H9 (cell line): ENCODE data around the gene ACTL8. TPM values are rescaled to one million over a fixed set of nuclear protein-coding genes. Genes with fewer than 3 reads are reported as not detected.

Experiments
- DNase-seq: peaks from one replicate; pipeline ENCODE4 v3.0.0-alpha.2; 2017
- H2AFZ ChIP-seq: one replicate; pipeline ENCODE4 v1.6.1; 2013; ENCODE audit warnings: mild to moderate bottlenecking, low read length, control low read depth, moderate library complexity
- H2AK5ac ChIP-seq: 2 replicates; pipeline ENCODE4 v1.6.1; 2013; ENCODE audit warnings: low read length, control low read depth, mixed read lengths; ENCODE audit not compliant: insufficient read length
- H2BK120ac ChIP-seq: one replicate; pipeline ENCODE4 v1.6.1; 2013; ENCODE audit warnings: low read depth, mild to moderate bottlenecking, low read length, control low read depth, inconsistent platforms; ENCODE audit not compliant: poor library complexity, severe bottlenecking
- H2BK12ac ChIP-seq: 2 replicates; pipeline ENCODE4 v1.6.1; 2013; ENCODE audit warnings: low read length, control low read depth, mixed read lengths, low read depth; ENCODE audit not compliant: insufficient read length
- H2BK15ac ChIP-seq: 2 replicates; pipeline ENCODE4 v1.6.1; 2013; ENCODE audit warnings: low read depth, low read length, control low read depth
- H2BK20ac ChIP-seq: one replicate; pipeline ENCODE4 v1.6.1; 2013; ENCODE audit warnings: low read depth, mild to moderate bottlenecking, low read length, control low read depth, inconsistent platforms; ENCODE audit not compliant: poor library complexity, severe bottlenecking
- H2BK5ac ChIP-seq: 2 replicates; pipeline ENCODE4 v1.6.1; 2013; ENCODE audit warnings: low read length, control low read depth, mixed read lengths; ENCODE audit not compliant: insufficient read length
- H3K14ac ChIP-seq: 2 replicates; pipeline ENCODE4 v1.6.1; 2013; ENCODE audit warnings: low read length, control low read depth; ENCODE audit not compliant: insufficient read depth
- H3K18ac ChIP-seq: 2 replicates; pipeline ENCODE4 v1.6.1; 2013; ENCODE audit warnings: low read depth, mild to moderate bottlenecking, mixed read lengths, low read length, control low read depth; ENCODE audit not compliant: insufficient read length
- H3K23ac ChIP-seq: 2 replicates; pipeline ENCODE4 v1.6.1; 2013; ENCODE audit warnings: low read length, control low read depth, mixed read lengths, low read depth; ENCODE audit not compliant: insufficient read length
- H3K23me2 ChIP-seq: 2 replicates; pipeline ENCODE4 v1.6.1; 2013; ENCODE audit warnings: low read depth, mild to moderate bottlenecking, mixed read lengths, low read length, control low read depth; ENCODE audit not compliant: insufficient read length, poor library complexity, severe bottlenecking
- H3K27ac ChIP-seq: 2 replicates; pipeline ENCODE4 v1.5.1; 2013; ENCODE audit warnings: low read length, control low read depth, mixed read lengths, low read depth; ENCODE audit not compliant: insufficient read length
- H3K27me3 ChIP-seq: 2 replicates; pipeline ENCODE4 v1.6.1; 2013; ENCODE audit warnings: low read length, control low read depth, inconsistent platforms; ENCODE audit not compliant: insufficient read depth
- H3K4ac ChIP-seq: 2 replicates; pipeline ENCODE4 v1.6.1; 2013; ENCODE audit warnings: low read depth, mild to moderate bottlenecking, control low read depth, inconsistent platforms, low read length, moderate library complexity
- H3K4me1 ChIP-seq: 2 replicates; pipeline ENCODE4 v1.6.1; 2013; ENCODE audit warnings: low read length, control low read depth, inconsistent platforms; ENCODE audit not compliant: insufficient read depth
- H3K4me2 ChIP-seq: 2 replicates; pipeline ENCODE4 v1.6.1; 2013; ENCODE audit warnings: low read length, control low read depth, mixed read lengths; ENCODE audit not compliant: insufficient read length, insufficient read depth
- H3K56ac ChIP-seq: 2 replicates; pipeline ENCODE4 v1.6.1; 2013; ENCODE audit warnings: low read depth, mild to moderate bottlenecking, mixed read lengths, low read length, control low read depth; ENCODE audit not compliant: insufficient read length
- H3K79me1 ChIP-seq: 2 replicates; pipeline ENCODE4 v1.6.1; 2013; ENCODE audit warnings: low read depth, mild to moderate bottlenecking, moderate library complexity, low read length, control low read depth, inconsistent platforms; ENCODE audit not compliant: insufficient read depth, poor library complexity, severe bottlenecking
- H3K79me2 ChIP-seq: 2 replicates; pipeline ENCODE4 v1.6.1; 2013; ENCODE audit warnings: low read length, control low read depth, inconsistent platforms; ENCODE audit not compliant: insufficient read depth
- H3K9ac ChIP-seq: 2 replicates; pipeline ENCODE4 v1.6.1; 2013; ENCODE audit warnings: low read length, control low read depth, mixed read lengths; ENCODE audit not compliant: insufficient read length; ENCODE audit errors: extremely low read depth
- H3K9me3 ChIP-seq: one replicate; pipeline ENCODE4 v1.6.1; 2013; ENCODE audit warnings: low read depth, low read length, inconsistent platforms; ENCODE audit not compliant: control insufficient read depth
- H3T11ph ChIP-seq: one replicate; pipeline ENCODE4 v1.6.1; 2013; ENCODE audit warnings: mild to moderate bottlenecking, low read length, control low read depth, inconsistent platforms
- H4K20me1 ChIP-seq: one replicate; pipeline ENCODE4 v1.6.1; 2013; ENCODE audit not compliant: control insufficient read depth, insufficient read length, insufficient read depth
- H4K5ac ChIP-seq: 2 replicates; pipeline ENCODE4 v1.6.1; 2013; ENCODE audit warnings: low read depth, mild to moderate bottlenecking, mixed read lengths, low read length, control low read depth; ENCODE audit not compliant: insufficient read length
- H4K8ac ChIP-seq: replicated peaks from 2 replicates; pipeline ENCODE4 v1.6.1; 2013; ENCODE audit warnings: low read length, control low read depth, mixed read lengths, low read depth; ENCODE audit not compliant: insufficient read length
- H4K91ac ChIP-seq: 2 replicates; pipeline ENCODE4 v1.6.1; 2013; ENCODE audit warnings: low read depth, mild to moderate bottlenecking, moderate library complexity, mixed read lengths, low read length, control low read depth; ENCODE audit not compliant: insufficient read length
- H3K27ac Mint-ChIP-seq, 3 experiments: 2 replicates in 2 of 3; 3 replicates in 1 of 3; pipeline ENCODE4 v1.8.0; 2020 to 2021; ENCODE audit warnings: mixed read lengths in 3 of 3, mild to moderate bottlenecking in 1 of 3, moderate library complexity in 1 of 3
- H3K27me3 Mint-ChIP-seq: 2 replicates; pipeline ENCODE4 v1.8.0; 2021; ENCODE audit warnings: low read depth, mild to moderate bottlenecking, moderate library complexity, mixed read lengths
- H3K36me3 Mint-ChIP-seq, 3 experiments: 2 replicates in 2 of 3; 3 replicates in 1 of 3; pipeline ENCODE4 v1.8.0; 2020 to 2021; ENCODE audit warnings: low read depth in 3 of 3, mixed read lengths in 3 of 3; ENCODE audit not compliant: insufficient read depth in 1 of 3
- H3K4me1 Mint-ChIP-seq, 2 experiments: 2 replicates each; pipeline ENCODE4 v1.8.0; 2020; ENCODE audit warnings: mixed read lengths in 2 of 2
- H3K4me3 Mint-ChIP-seq, 2 experiments: 2 replicates in 1 of 2; 3 replicates in 1 of 2; pipeline ENCODE4 v1.8.0; 2020 to 2021; ENCODE audit warnings: mild to moderate bottlenecking in 2 of 2, mixed read lengths in 2 of 2, moderate library complexity in 1 of 2
- H3K9me3 Mint-ChIP-seq, 2 experiments: 2 replicates in 1 of 2; 3 replicates in 1 of 2; pipeline ENCODE4 v1.8.0; 2020; ENCODE audit warnings: mild to moderate bottlenecking in 2 of 2, mixed read lengths in 2 of 2, moderate library complexity in 1 of 2
- WGBS: extraction: QIAGEN DNeasy Blood & Tissue Kit; methylation state at CpG from one replicate; pipeline ENCODE4 v1.1.7; 2013; ENCODE audit warnings: missing lambda C conversion rate, low lambda C conversion rate, mixed read lengths; ENCODE audit not compliant: insufficient read length; ENCODE audit errors: extremely low coverage; 5-methylcytosine and 5-hydroxymethylcytosine counted together
- total RNA-seq: library from RNA; stranded (reverse); gene quantifications from 2 replicates; pipeline ENCODE4 v1.2.1, GENCODE V29; 2021
- TF ChIP-seq, protein P1 (sequence below): fragments of 200-600 bp; sonication (generic); conservative IDR thresholded peaks from 3 replicates; pipeline ENCODE4 v1.8.0; 2021; ENCODE audit warnings: antibody characterized with exemption, mild to moderate bottlenecking

The ACTL8 gene
- total RNA-seq, 1 experiment from 2014 or later = not detected

- Histone ChIP-seq H4K5ac (no peak overlapping the region), H3K4me2 (no peak overlapping the region), H3K27me3 (no peaks in the 10 kb centered on the region), H2AFZ (no peak overlapping the region), H3K9ac (no peak overlapping the region), H3K9me3 (peaks cover 12% of the 10 kb centered on the region), H2BK12ac (no peak overlapping the region), H3K14ac (no peak overlapping the region), H3K23ac (no peak overlapping the region), H2BK20ac (no peak overlapping the region), H3K18ac (no peak overlapping the region), H4K91ac (no peak overlapping the region), H2BK5ac (no peak overlapping the region), H4K8ac (no peak overlapping the region), H4K20me1 (no peaks in the 10 kb centered on the region), H3K4me1 (no peaks in the 10 kb centered on the region), H3K4ac (no peak overlapping the region), H2AK5ac (no peak overlapping the region), H2BK15ac (no peak overlapping the region), H3T11ph (no peak overlapping the region), H3K79me2 (no peaks in the 10 kb centered on the region), H3K23me2 (no peaks in the 10 kb centered on the region), H3K56ac (no peak overlapping the region), H3K27ac (no peak overlapping the region), H3K79me1 (no peaks in the 10 kb centered on the region), H2BK120ac (no peak overlapping the region)
- TF ChIP-seq, protein P1, sequence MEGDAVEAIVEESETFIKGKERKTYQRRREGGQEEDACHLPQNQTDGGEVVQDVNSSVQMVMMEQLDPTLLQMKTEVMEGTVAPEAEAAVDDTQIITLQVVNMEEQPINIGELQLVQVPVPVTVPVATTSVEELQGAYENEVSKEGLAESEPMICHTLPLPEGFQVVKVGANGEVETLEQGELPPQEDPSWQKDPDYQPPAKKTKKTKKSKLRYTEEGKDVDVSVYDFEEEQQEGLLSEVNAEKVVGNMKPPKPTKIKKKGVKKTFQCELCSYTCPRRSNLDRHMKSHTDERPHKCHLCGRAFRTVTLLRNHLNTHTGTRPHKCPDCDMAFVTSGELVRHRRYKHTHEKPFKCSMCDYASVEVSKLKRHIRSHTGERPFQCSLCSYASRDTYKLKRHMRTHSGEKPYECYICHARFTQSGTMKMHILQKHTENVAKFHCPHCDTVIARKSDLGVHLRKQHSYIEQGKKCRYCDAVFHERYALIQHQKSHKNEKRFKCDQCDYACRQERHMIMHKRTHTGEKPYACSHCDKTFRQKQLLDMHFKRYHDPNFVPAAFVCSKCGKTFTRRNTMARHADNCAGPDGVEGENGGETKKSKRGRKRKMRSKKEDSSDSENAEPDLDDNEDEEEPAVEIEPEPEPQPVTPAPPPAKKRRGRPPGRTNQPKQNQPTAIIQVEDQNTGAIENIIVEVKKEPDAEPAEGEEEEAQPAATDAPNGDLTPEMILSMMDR = peak; percentile 59
- Mint-ChIP-seq H3K4me3 (no peak overlapping the region), H3K36me3 (peaks cover 15 to 48% (median 29%) of the 10 kb centered on the region in 3 experiments), H3K27me3 (peaks cover 28% of the 10 kb centered on the region), H3K4me1 (peaks cover 4 to 11% of the 10 kb centered on the region in 2 experiments), H3K27ac (no peak overlapping the region), H3K9me3 (peaks cover 56 to 58% of the 10 kb centered on the region in 2 experiments)
- no peak for DNase-seq
- no CpG with 5 or more reads among the region's 7 CpGs for WGBS
Observed at GRCh38 chr1:17759114-17759513, 4.0 kb downstream of the ACTL8 start.
